GM23248 (cell line): ENCODE data around the gene MFSD6. TPM values are rescaled to one million over a fixed set of nuclear protein-coding genes. Genes with fewer than 3 reads are reported as not detected.
A peak's percentile ranks its signal among the peaks of the same experiment; 100 is the strongest.

Source experiments
- DNase-seq: peaks from one replicate; pipeline ENCODE4 v3.0.0-alpha.2; 2015
- H2AFZ ChIP-seq: fragments of 200-600 bp; sonication (generic); 2 replicates; pipeline ENCODE4 v1.6.1; 2016; ENCODE audit warnings: antibody characterized with exemption
- H3F3A ChIP-seq: fragments of 200-600 bp; sonication (generic); 2 replicates; pipeline ENCODE4 v1.6.1; 2016; ENCODE audit warnings: mild to moderate bottlenecking, antibody characterized with exemption, mixed run types; ENCODE audit not compliant: insufficient read depth
- H3K27ac ChIP-seq: fragments of 200-600 bp; sonication (generic); 2 replicates; pipeline ENCODE4 v1.5.1; 2016; ENCODE audit warnings: mild to moderate bottlenecking
- H3K27me3 ChIP-seq: fragments of 200-600 bp; sonication (generic); replicated peaks from 2 replicates; pipeline ENCODE4 v1.6.1; 2016; ENCODE audit warnings: mild to moderate bottlenecking; ENCODE audit not compliant: insufficient read depth
- H3K36me3 ChIP-seq: fragments of 200-600 bp; sonication (generic); 2 replicates; pipeline ENCODE4 v1.6.1; 2016; ENCODE audit warnings: low read depth, mild to moderate bottlenecking
- H3K4me1 ChIP-seq: fragments of 200-600 bp; sonication (generic); 2 replicates; pipeline ENCODE4 v1.6.1; 2016; ENCODE audit warnings: mild to moderate bottlenecking; ENCODE audit not compliant: insufficient read depth
- H3K4me2 ChIP-seq: fragments of 200-600 bp; sonication (generic); one replicate; pipeline ENCODE4 v1.6.1; 2016; ENCODE audit warnings: mild to moderate bottlenecking; ENCODE audit not compliant: unreplicated experiment
- H3K4me3 ChIP-seq: fragments of 200-600 bp; sonication (generic); 2 replicates; pipeline ENCODE4 v1.5.1; 2016; ENCODE audit warnings: mild to moderate bottlenecking
- H3K79me2 ChIP-seq: fragments of 200-600 bp; sonication (generic); 2 replicates; pipeline ENCODE4 v1.6.1; 2016; ENCODE audit warnings: mild to moderate bottlenecking; ENCODE audit not compliant: insufficient read depth
- H3K9ac ChIP-seq: fragments of 200-600 bp; sonication (generic); 2 replicates; pipeline ENCODE4 v1.6.1; 2016; ENCODE audit warnings: mild to moderate bottlenecking
- H3K9me2 ChIP-seq: fragments of 200-600 bp; sonication (generic); 2 replicates; pipeline ENCODE4 v1.6.1; 2016; ENCODE audit warnings: mixed run types, mild to moderate bottlenecking, moderate library complexity; ENCODE audit not compliant: insufficient read depth
- H3K9me3 ChIP-seq: fragments of 200-600 bp; sonication (generic); one replicate; pipeline ENCODE4 v1.6.1; 2017; ENCODE audit warnings: low read depth
- H4K20me1 ChIP-seq: fragments of 200-600 bp; sonication (generic); 2 replicates; pipeline ENCODE4 v1.6.0; 2016; ENCODE audit not compliant: insufficient read depth
- EZH2 ChIP-seq: fragments of 200-600 bp; sonication (generic); IDR thresholded peaks from 2 replicates; pipeline ENCODE4 v1.6.1; 2018; ENCODE audit warnings: antibody characterized with exemption, mild to moderate bottlenecking; ENCODE audit not compliant: insufficient read depth, poor library complexity, severe bottlenecking
- EZH2phosphoT487 ChIP-seq: fragments of 200-600 bp; sonication (generic); IDR thresholded peaks from 2 replicates; pipeline ENCODE4 v1.6.1; 2018; ENCODE audit warnings: antibody characterized with exemption, moderate library complexity, mild to moderate bottlenecking, low read depth; ENCODE audit not compliant: insufficient read depth
- WGBS, 2 experiments: methylation state at CpG; one replicate each; pipeline ENCODE4 v1.1.6; 2015 to 2017; ENCODE audit warnings: low lambda C conversion rate in 2 of 2, low coverage in 1 of 2; ENCODE audit errors: missing lambda C conversion rate in 2 of 2; 5-methylcytosine and 5-hydroxymethylcytosine counted together
- in situ Hi-C: fragments of 300-500 bp; cut with MboI; formaldehyde crosslinking; loops from 2 replicates; pipeline ENCODE4 v1.15.0; 2020
- polyA plus RNA-seq: library from polyadenylated mRNA; unstranded; fragments of >200 nt; fragmentation: Nextera tagmentation; extraction: Ambion mirVana; gene quantifications from 2 replicates; pipeline ENCODE4 v1.2.1, GENCODE V29; 2016
- total RNA-seq: library from RNA; depleted of rRNA; stranded (reverse); fragments of >200 nt; shearing (Covaris generic); gene quantifications from 2 replicates; pipeline ENCODE4 v1.2.3, GENCODE V29; 2014

Gene MFSD6
- total and polyA plus RNA-seq, 2 experiments from 2014 or later = 3.2 to 6.7 TPM

DNA sequence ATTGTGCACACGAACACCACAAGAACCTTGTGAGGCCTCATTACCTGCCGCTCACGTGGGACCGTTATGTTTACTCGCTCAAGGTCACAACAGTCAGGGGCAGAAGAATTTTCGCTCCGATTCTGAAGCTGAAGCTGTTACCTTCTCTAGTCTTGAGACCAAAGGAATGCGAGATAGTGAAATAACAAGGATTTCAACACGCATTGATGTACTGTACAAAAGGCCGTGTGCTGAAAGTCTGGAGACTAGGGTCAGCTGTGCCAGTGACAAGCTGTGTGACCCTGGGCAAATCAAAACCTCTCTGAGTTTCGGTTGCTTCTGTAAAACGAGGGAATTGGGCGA is 125.8 kb downstream of the MFSD6 start:
- peaks cover 17% of the 10 kb centered on the region for H3K4me1 ChIP-seq
- H4K20me1 ChIP-seq = no peaks in the 10 kb centered on the region
- H3K9me3 ChIP-seq = no peaks in the 10 kb centered on the region
- TF ChIP-seq EZH2phosphoT487 = no peak
- no peak for TF ChIP-seq EZH2
- H3K9ac ChIP-seq = peak overlapping the region; percentile 91
- peak overlapping the region; percentile 99 for H2AFZ ChIP-seq
- peak overlapping the region; percentile 86 for H3K4me3 ChIP-seq
- no peaks in the 10 kb centered on the region for H3K79me2 ChIP-seq
- H3K27me3 ChIP-seq = no peaks in the 10 kb centered on the region
- H3K27ac ChIP-seq = peak overlapping the region; percentile 37
- H3K9me2 ChIP-seq = no peaks in the 10 kb centered on the region
- DNase-seq = no peak
- WGBS, 2 experiments = 1 to 3% methylated on average over 13 of the region's 13 CpGs
- peak overlapping the region; percentile 96 for H3K4me2 ChIP-seq
- no peaks in the 10 kb centered on the region for H3K36me3 ChIP-seq
- in situ Hi-C loops = no loop called here
- H3F3A ChIP-seq = peaks cover 22% of the 10 kb centered on the region

GRCh38 chr2:190534310-190535120 is 126.4 kb downstream of the MFSD6 start, which contains the start of gene NEMP2:
TSS of gene NEMP2 (minus strand) at chr2:190534722. CDS start at chr2:190534655, 67 bp downstream.
- Histone ChIP-seq H3K4me2 (peak within 1 kb of the TSS; percentile 96), H3K79me2 (no peaks in the 10 kb centered on the region), H3K27ac (peak within 1 kb of the TSS; percentile 37), H3K9me3 (no peaks in the 10 kb centered on the region), H3K4me3 (peak within 1 kb of the TSS; percentile 86), H2AFZ (peak within 1 kb of the TSS; percentile 99), H3K36me3 (no peaks in the 10 kb centered on the region), H3K27me3 (no peaks in the 10 kb centered on the region), H4K20me1 (no peaks in the 10 kb centered on the region), H3K9me2 (no peaks in the 10 kb centered on the region), H3K4me1 (peaks cover 17% of the 10 kb centered on the region), H3F3A (peaks cover 22% of the 10 kb centered on the region), H3K9ac (peak within 1 kb of the TSS; percentile 91)
- in situ Hi-C loops = no loop called here
- TF ChIP-seq EZH2phosphoT487 (no peak), EZH2 (no peak)
- DNase-seq = peak; percentile 80
- 1 to 3% methylated on average over 42 to 46 of the region's 92 CpGs for WGBS, 2 experiments

DNA sequence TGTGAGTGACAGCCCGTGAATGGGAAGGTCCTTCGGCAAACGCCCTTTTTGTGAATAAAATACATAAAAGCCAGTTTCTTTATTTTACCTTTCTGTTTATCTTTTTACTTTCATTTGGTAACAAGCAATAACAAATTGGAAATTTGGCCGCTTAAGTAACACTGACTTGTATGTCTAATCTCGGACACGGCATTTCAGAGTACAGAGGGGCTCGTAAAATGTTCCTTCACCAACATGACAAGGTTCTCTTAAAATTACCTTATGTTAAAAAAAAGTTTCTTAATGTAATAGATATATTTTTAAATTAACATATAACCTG is 126.9 kb downstream of the MFSD6 start:
- in situ Hi-C loops = no loop called here
- peak; percentile 48 for DNase-seq
- Histone ChIP-seq H3F3A (peaks cover 17% of the 10 kb centered on the region), H3K9me2 (no peaks in the 10 kb centered on the region), H3K9me3 (no peaks in the 10 kb centered on the region), H3K36me3 (no peaks in the 10 kb centered on the region), H3K4me2 (peak overlapping the region; percentile 96), H2AFZ (peak overlapping the region; percentile 99), H3K79me2 (no peaks in the 10 kb centered on the region), H3K4me1 (peaks cover 11% of the 10 kb centered on the region), H3K9ac (peak overlapping the region; percentile 91), H3K4me3 (peak overlapping the region; percentile 86), H3K27ac (peak overlapping the region; percentile 37), H3K27me3 (no peaks in the 10 kb centered on the region), H4K20me1 (no peaks in the 10 kb centered on the region)
- 4% methylated on average over 7 of the region's 7 CpGs for WGBS, 2 experiments
- TF ChIP-seq EZH2phosphoT487 = no peak
- TF ChIP-seq EZH2 = no peak

GRCh38 chr2:190535586-190535985 is 127.4 kb downstream of the MFSD6 start:
- in situ Hi-C loops = no loop called here

More at GRCh38 chr2:190535586-190535985, 127.4 kb downstream of the MFSD6 start:
- DNase-seq = peak; percentile 26
- 54 to 56% methylated on average over 1 of the region's 1 CpG for WGBS, 2 experiments
- Histone ChIP-seq H3K79me2 (no peaks in the 10 kb centered on the region), H3K9ac (peak overlapping the region; percentile 91), H3K9me3 (no peaks in the 10 kb centered on the region), H2AFZ (peak overlapping the region; percentile 99), H3K27me3 (no peaks in the 10 kb centered on the region), H3K9me2 (no peaks in the 10 kb centered on the region), H4K20me1 (no peaks in the 10 kb centered on the region), H3K27ac (no peak overlapping the region), H3K4me2 (peak overlapping the region; percentile 96), H3F3A (peaks cover 12% of the 10 kb centered on the region), H3K4me1 (peaks cover 6% of the 10 kb centered on the region), H3K36me3 (no peaks in the 10 kb centered on the region), H3K4me3 (peak overlapping the region; percentile 86)
- no peak for TF ChIP-seq EZH2
- TF ChIP-seq EZH2phosphoT487 = no peak
